Measurements from ENCODE around the gene EFHC2.

DNA sequence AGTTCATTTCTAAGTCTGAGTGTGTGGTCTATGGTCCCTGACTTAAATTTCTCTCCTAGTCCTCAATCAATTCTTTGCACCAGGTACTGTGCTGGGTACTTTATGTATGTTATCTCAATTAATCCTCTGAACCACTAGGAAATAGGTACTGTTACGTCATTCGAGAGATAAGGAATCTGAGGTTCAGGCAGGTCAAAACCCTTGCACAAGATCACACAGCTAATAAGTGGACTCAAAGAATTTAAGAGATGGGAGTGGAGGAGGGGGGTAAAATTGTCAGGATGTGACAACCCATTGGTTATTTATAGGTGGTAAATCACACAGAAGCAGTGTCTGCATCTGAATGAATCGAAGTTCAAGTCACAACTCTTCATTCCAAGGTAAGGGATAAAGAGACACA lies 169.4 kb downstream of the EFHC2 start:
- TF ChIP-seq, protein P1, sequence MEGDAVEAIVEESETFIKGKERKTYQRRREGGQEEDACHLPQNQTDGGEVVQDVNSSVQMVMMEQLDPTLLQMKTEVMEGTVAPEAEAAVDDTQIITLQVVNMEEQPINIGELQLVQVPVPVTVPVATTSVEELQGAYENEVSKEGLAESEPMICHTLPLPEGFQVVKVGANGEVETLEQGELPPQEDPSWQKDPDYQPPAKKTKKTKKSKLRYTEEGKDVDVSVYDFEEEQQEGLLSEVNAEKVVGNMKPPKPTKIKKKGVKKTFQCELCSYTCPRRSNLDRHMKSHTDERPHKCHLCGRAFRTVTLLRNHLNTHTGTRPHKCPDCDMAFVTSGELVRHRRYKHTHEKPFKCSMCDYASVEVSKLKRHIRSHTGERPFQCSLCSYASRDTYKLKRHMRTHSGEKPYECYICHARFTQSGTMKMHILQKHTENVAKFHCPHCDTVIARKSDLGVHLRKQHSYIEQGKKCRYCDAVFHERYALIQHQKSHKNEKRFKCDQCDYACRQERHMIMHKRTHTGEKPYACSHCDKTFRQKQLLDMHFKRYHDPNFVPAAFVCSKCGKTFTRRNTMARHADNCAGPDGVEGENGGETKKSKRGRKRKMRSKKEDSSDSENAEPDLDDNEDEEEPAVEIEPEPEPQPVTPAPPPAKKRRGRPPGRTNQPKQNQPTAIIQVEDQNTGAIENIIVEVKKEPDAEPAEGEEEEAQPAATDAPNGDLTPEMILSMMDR (IDR thresholded peaks at IDR 0.05) = no peak
- TF ChIP-seq ZFX (IDR thresholded peaks at IDR 0.05; ENCODE audit: borderline replicate concordance) = no peak
